ENCODE results near the gene ACTR2.

The ACTR2 gene

GRCh38 chr2:65282477-65283053 lies 54.9 kb downstream of the ACTR2 start:
- H3K4me3 ChIP-seq (replicated peaks in 1 of 2; ENCODE audit: low read depth in 2 of 2, low read length in 2 of 2) = no peak overlapping the region
- no peak for DNase-seq (ENCODE audit: low read depth in 2 of 2)
- TF ChIP-seq, protein P1, sequence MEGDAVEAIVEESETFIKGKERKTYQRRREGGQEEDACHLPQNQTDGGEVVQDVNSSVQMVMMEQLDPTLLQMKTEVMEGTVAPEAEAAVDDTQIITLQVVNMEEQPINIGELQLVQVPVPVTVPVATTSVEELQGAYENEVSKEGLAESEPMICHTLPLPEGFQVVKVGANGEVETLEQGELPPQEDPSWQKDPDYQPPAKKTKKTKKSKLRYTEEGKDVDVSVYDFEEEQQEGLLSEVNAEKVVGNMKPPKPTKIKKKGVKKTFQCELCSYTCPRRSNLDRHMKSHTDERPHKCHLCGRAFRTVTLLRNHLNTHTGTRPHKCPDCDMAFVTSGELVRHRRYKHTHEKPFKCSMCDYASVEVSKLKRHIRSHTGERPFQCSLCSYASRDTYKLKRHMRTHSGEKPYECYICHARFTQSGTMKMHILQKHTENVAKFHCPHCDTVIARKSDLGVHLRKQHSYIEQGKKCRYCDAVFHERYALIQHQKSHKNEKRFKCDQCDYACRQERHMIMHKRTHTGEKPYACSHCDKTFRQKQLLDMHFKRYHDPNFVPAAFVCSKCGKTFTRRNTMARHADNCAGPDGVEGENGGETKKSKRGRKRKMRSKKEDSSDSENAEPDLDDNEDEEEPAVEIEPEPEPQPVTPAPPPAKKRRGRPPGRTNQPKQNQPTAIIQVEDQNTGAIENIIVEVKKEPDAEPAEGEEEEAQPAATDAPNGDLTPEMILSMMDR (IDR thresholded peaks at IDR 0.05; ENCODE audit: low read depth, low read length) = no peak

GRCh38 chr2:65287364-65287763 lies 59.7 kb downstream of the ACTR2 start:
- TF ChIP-seq, protein P1 (IDR thresholded peaks at IDR 0.05; ENCODE audit: low read depth, low read length) = no peak
- H3K4me3 ChIP-seq (replicated peaks in 1 of 2; ENCODE audit: low read depth in 2 of 2, low read length in 2 of 2) = no peak overlapping the region
- no peak for DNase-seq (ENCODE audit: low read depth in 2 of 2)

GRCh38 chr2:65291216-65292105 lies 63.8 kb downstream of the ACTR2 start:
- no peak for DNase-seq (ENCODE audit: low read depth in 2 of 2)
- H3K4me3 ChIP-seq (replicated peaks in 1 of 2; ENCODE audit: low read depth in 2 of 2, low read length in 2 of 2) = no peak overlapping the region
- TF ChIP-seq, protein P1 (IDR thresholded peaks at IDR 0.05; ENCODE audit: low read depth, low read length) = no peak

DNA sequence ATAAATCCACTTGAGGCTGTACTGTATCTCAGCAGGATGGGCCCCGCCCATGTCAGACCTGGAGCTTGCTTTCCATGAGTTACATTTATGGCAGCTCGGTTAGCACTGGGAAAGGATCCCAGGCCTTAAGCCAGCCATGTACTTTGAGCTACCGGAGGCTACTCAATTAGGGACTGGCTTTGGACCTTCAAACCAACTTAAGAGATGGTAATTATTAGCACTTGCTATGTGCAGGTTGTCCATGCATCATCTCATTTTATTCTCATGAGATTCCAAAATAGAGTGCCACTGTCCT lies 64.4 kb downstream of the ACTR2 start:
- DNase-seq (ENCODE audit: low read depth in 2 of 2) = no peak
- no peak overlapping the region for H3K4me3 ChIP-seq (replicated peaks in 1 of 2; ENCODE audit: low read depth in 2 of 2, low read length in 2 of 2)

GRCh38 chr2:65292461-65293011 lies 64.9 kb downstream of the ACTR2 start:
- TF ChIP-seq, protein P1 (IDR thresholded peaks at IDR 0.05; ENCODE audit: low read depth, low read length) = no peak
- no peak overlapping the region for H3K4me3 ChIP-seq (replicated peaks in 1 of 2; ENCODE audit: low read depth in 2 of 2, low read length in 2 of 2)
- no peak for DNase-seq (ENCODE audit: low read depth in 2 of 2)

More for the DNA sequence above, 64.4 kb downstream of the ACTR2 start:
- TF ChIP-seq, protein P1 (IDR thresholded peaks at IDR 0.05; ENCODE audit: low read depth, low read length) = no peak

- no peak overlapping the region for H3K4me3 ChIP-seq (replicated peaks in 1 of 2; ENCODE audit: low read depth in 2 of 2, low read length in 2 of 2)
- no peak for DNase-seq (ENCODE audit: low read depth in 2 of 2)
- TF ChIP-seq, protein P1 (IDR thresholded peaks at IDR 0.05; ENCODE audit: low read depth, low read length) = no peak
Observed at GRCh38 chr2:65293376-65293775, 65.7 kb downstream of the ACTR2 start.
